G401.6 (cell line): ENCODE data around the gene FLNB.

Source experiments
- FAIRE-seq: peaks from 2 replicates; lab custom pipeline; 2012; peaks lifted over from hg19 to GRCh38; lab: Jason Lieb, UNC

The FLNB gene

DNA sequence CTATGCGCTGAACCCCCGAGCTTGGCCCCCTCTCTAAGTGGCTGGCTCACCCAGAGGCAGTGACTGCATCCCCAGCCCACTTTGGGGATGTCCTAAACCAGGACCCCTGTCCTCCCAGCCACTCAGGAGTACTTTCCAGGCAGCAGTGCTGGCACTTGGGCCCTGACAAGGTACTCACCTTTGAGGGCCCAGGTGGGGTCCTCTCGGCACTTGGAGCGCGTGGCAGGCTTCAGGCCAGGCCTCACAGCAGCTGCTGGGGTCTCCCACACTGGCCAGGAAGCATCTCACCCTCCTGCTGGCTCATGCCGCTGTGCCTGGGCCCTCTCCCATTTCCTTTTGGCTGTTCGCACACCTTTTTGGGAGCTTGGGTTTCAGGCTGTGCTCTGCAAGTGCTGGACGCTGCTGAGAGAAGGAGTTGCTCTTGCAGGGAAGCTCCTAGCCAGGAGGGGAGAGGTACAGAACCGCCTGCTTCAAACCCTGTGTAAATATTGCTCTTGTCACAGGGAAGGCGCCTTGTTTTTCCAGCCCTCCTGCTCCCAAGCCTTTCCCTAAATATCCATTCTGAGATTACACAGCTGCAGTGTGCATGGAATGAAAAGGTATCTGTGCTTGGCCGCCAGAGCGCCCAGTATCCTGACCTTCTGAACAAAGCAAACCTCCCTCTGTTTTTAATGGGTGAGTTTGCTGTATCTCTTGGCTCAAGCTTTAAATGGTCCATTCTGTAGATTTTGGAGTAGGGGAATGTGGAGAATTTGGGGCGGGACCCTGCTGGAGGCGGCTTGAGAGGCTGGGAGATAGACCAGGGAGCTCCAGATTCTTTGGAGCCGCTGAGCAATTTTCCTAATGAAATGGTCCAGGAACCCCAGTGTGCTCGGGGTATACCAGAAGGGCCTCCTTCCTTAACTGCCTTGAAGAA is 156.9 kb downstream of the FLNB start:
- FAIRE-seq, result no peak

DNA sequence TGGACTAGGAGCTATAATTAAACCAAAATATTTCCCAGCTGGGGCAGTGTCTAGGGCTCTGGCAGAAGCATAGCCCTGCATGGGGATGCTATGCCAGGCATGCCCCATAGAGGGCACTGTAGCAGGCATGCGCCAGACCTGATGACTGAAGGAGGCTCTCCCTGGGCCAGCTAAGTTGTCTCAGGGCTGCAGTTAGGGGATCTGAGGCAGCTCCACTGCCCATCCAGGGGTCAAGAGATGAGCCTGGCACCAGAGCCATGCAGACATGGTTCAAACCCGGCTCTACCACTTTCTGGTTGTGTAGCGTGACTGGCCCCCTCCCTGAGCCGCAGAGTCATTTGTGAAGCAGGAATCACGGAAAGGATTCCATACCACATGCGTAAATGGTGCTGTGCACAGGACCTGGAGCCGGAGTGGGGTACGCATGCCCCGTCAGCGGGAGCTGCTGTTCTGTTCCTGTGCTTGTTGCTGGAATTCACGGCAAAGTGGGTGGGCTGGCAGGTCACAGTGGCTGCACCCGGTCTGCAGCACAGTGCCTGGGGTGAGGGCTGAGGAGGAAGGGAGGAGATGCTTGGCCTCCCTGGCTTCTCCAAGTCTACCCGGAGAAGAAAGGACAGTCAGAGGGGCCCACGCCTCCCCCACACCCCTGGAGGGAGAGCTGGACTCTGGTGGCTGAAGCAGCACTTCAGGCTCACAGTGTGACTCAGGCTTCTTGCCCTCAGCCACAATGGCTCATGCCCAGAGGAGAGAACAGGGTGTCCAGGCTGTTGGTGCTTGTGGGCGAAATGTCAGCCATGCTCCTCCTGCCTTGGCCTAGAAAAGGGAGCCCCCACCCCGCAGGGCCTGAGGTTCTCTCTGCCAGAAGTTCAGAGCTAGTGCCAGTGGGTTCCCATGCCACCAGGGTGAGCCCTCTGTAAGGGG is 159.5 kb downstream of the FLNB start:
- FAIRE-seq, result peak; percentile 75

DNA sequence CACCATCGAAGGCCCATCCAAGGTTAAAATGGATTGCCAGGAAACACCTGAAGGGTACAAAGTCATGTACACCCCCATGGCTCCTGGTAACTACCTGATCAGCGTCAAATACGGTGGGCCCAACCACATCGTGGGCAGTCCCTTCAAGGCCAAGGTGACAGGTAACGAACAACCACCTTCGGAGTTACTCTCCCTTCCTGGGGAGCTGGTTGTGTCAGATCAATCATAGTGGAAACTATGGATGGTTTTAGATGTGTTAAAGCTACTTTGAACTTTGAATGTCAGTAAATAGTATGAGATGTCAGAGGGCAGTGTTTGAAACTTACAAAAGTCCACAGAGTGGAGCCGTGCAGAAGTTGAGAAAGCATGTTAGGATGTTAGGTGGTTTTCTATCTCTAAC is 160.3 kb downstream of the FLNB start:
- no peak for FAIRE-seq

- no peak for FAIRE-seq
Measured at GRCh38 chr3:58169371-58169770, 161.1 kb downstream of the FLNB start.

DNA sequence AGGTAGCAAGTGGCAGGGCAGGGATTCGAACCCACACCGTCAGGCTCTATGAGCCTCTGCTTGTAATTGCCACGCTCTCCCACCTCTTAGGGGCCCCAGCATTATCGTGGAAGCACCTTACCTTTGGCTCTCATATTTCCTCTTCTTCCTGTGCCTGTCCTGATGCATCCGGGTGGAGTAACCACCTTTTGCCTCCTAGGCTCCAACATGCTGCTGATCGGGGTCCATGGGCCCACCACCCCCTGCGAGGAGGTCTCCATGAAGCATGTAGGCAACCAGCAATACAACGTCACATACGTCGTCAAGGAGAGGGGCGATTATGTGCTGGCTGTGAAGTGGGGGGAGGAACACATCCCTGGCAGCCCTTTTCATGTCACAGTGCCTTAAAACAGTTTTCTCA is 162.2 kb downstream of the FLNB start:
- no peak for FAIRE-seq

GRCh38 chr3:58171126-58171525 is 162.9 kb downstream of the FLNB start:
- no peak for FAIRE-seq

DNA sequence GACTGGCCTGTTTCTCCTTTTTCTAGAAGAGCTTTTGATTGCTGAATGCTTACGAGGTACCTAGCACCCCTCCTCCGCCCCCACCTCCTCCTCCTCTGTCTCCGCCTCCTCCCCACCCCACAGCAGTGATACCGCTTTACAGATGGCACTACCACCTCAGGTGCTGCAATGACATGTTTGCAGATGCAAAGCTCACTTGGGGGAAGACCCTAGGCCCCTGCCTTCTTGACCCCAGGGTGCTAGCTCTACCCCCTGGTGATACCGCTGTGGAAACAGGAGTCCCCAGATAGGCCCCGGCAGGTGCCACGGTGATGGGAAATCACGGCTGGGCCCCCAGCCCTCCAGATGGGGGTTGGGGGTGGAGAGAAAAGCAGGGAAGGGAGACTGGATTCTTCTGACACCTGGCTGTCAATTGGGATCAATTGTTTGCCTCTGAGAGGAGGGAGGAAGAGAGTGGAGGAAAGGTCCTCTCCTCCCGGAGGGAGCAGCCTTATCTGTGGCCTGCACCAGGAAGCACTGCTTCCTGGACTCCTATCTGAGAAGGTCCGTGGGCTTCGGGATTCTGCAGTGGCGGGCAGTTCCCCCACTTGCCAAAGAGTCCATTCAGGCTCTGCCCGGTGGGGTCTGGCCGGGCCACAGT is 164.9 kb downstream of the FLNB start:
- no peak for FAIRE-seq

- FAIRE-seq, result no peak
Measured at GRCh38 chr3:58173669-58174398, 165.6 kb downstream of the FLNB start.

- no peak for FAIRE-seq
Measured at GRCh38 chr3:58175187-58175436, 166.9 kb downstream of the FLNB start.

DNA sequence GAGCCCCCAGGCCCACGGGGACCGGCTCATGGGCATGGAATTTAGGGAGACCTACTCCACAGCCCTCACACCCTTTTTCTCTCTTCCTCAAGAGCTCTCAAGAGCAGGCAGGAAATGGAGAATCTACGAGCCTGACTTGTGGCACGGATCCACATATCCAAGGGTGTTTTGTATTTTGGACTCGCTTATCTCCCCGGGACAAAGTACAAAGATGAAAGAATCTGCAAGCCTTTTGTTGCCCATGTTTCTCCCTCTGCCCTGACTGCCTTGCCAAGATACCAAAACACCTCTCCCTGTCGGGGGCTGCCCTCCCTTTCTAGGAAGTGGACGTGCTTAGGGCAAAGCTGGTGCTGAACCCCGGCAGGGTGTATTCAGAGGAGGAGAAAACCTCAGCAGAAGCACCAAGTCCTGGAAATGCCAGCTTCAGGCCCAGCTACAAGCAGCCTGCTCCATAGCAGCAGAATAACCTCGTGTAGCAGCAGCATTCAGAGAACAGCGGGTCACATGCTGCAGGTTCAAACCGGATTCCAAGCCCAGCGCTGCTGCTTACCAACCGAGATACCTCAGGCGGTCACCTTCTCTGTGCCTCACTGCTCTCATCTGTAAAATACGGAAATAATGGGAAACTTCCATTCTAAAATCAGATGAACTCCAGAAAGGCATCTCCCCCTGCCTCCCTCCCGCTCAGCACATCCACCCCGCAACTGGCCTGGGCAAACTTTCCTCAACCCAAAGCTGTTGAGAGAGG is 167.4 kb downstream of the FLNB start:
- FAIRE-seq, result no peak

- no peak for FAIRE-seq
Measured at GRCh38 chr3:58176185-58176530, 167.9 kb downstream of the FLNB start.

GRCh38 chr3:58176827-58177489 is 168.7 kb downstream of the FLNB start:
- no peak for FAIRE-seq

DNA sequence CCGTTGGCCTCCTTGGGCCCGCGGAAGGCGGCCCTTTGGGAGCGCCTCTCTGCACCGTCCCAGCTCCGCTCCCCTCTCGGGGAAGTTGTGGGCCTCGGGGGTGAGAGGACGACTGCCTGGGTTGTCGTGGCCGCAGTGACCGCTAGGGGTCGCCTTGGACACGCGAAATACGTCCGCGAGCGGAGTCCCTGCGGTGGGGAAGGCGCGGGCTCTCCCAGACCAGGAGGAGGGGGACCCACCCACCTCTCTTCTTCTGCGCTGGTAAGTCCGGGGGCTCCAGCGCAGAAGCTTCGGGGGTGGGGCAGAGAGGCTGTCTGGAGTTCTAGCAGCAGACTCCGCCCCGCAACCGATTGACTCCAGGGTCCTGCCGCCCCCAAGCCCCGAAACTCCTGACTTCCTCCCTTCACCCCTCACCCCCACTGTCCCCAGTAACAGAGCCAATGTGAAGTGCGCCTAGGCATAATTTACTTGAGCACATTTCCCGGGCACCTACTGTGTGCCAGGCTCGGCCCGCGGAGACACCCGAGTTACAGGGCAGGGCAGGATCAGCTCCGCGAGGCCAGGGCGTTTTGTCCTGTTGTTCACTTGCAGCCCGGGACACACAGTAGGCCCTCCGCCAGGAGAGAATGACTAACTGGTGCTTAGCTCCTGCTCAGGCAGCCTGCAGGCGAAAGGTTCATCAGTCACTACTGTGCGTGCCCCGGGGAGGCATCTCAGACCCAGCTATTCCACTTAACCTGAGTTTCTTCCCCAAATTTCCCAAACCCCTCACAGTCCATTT is 169.7 kb downstream of the FLNB start:
- FAIRE-seq, result peak; percentile 31

- FAIRE-seq, result no peak
Measured at GRCh38 chr3:58178528-58179234, 170.5 kb downstream of the FLNB start.

- no peak for FAIRE-seq
Measured at GRCh38 chr3:58179235-58180098, 171.2 kb downstream of the FLNB start.

DNA sequence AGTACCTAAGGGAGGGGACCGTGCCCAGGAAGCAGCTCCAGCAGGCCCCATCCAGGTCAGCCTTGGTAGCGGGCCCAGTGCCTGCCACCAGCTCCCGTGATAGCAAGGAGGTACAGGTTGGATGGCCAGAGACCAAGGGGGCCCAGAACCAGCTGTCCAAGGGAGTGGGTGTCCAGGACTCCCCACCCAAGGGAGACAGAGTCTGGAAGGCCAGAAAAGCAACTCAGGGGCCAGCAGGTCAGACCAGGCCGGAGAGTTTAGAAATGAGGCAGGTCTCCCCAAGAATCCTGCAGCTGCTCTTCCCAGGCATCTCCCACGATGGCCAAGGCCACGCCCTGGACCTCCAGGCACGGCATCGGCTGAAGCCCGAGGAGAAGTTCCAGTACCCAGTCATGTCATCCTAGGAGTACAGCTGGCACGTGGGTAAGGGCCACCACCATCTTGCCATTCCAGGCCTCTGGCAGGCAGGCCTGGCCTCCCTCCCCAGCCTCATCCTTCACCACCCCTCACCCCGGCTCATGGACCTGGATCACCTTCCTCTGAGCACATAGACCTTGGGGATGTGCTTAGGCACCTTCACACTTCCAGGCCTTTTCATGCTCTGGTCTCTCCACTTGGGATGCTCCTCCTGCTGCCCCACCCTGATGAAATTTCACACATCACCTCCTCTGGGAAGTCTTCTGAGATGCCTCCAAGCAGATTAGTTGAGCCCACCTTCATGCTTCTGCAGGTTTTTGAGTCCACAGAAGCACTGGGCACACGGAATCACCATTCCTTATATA is 172.1 kb downstream of the FLNB start:
- FAIRE-seq, result no peak

- no peak for FAIRE-seq
Measured at GRCh38 chr3:58180940-58181587, 172.8 kb downstream of the FLNB start.
